B cell (primary cell): ENCODE results near the gene CCL24. TPM values are rescaled to one million over a fixed set of nuclear protein-coding genes. Genes with fewer than 3 reads are reported as not detected.

Experiments
- ATAC-seq: fragments of 200-7000 bp; cut with Tn5 transposase; one replicate; pipeline ENCODE4 v1.10.0; 2021; ENCODE audit warnings: low read depth, mild to moderate bottlenecking, moderate number of reproducible peaks, moderate library complexity
- CTCF ChIA-PET: fragments of 350-600 bp; sonication (Branson Sonifier 250); formaldehyde crosslinking; loops from one replicate; lab custom pipeline; 2021; ENCODE audit warnings: antibody characterized with exemption, inconsistent platforms; lab: Charles Lee
- POLR2A ChIA-PET: fragments of 350-600 bp; sonication (Branson Sonifier 250); formaldehyde crosslinking; loops from one replicate; lab custom pipeline; 2021; ENCODE audit warnings: antibody characterized with exemption; lab: Charles Lee
- DNase-seq: peaks from one replicate; pipeline ENCODE4 v3.0.0; 2013
- H2AFZ ChIP-seq: 2 replicates; pipeline ENCODE4 v1.6.1; 2012; ENCODE audit warnings: mild to moderate bottlenecking, low read depth, low read length; ENCODE audit not compliant: insufficient read depth, poor library complexity, severe bottlenecking
- H3K27ac ChIP-seq, 2 donors: 1 replicate in 1 of 2; 2 replicates in 1 of 2; pipeline ENCODE4 v1.5.1; 2012 to 2013; ENCODE audit warnings: low read length in 2 of 2, mild to moderate bottlenecking in 2 of 2, moderate library complexity in 1 of 2
- H3K27me3 ChIP-seq, 4 experiments: fragments of 200-600 bp in 1 of 4; sonication (generic) in 1 of 4; replicated peaks in 1 of 4; 1 replicate in 2 of 4; 2 replicates in 2 of 4; pipeline versions ENCODE4 v1.6.1 to v1.7.0; 2013 to 2016; ENCODE audit warnings: low read length in 3 of 4, mild to moderate bottlenecking in 2 of 4, mixed read lengths in 1 of 4, moderate library complexity in 1 of 4; ENCODE audit not compliant: insufficient read depth in 4 of 4, control insufficient read depth in 3 of 4; ENCODE audit errors: control extremely low read depth in 1 of 4
- H3K36me3 ChIP-seq, 2 experiments: replicated peaks in 1 of 2; 1 replicate in 1 of 2; 2 replicates in 1 of 2; pipeline versions ENCODE4 v1.6.1 to v1.7.1; 2013; ENCODE audit warnings: low read length in 1 of 2; ENCODE audit not compliant: insufficient read depth in 2 of 2, control insufficient read depth in 1 of 2; ENCODE audit errors: control extremely low read depth in 1 of 2, extremely low read depth in 1 of 2
- H3K4me1 ChIP-seq, 2 donors: fragments of 200-600 bp in 1 of 2; sonication (generic) in 1 of 2; 1 replicate in 1 of 2; 2 replicates in 1 of 2; pipeline versions ENCODE4 v1.5.1 to v1.6.1; 2013 to 2017; ENCODE audit warnings: low read length in 2 of 2; ENCODE audit not compliant: control insufficient read depth in 2 of 2, insufficient read depth in 2 of 2
- H3K4me2 ChIP-seq: replicated peaks from 2 replicates; pipeline ENCODE3; 2012; ENCODE audit warnings: mild to moderate bottlenecking, low read depth, low read length; ENCODE audit not compliant: poor library complexity, severe bottlenecking
- H3K4me3 ChIP-seq, 5 experiments: fragments of 200-600 bp in 1 of 5; sonication (generic) in 1 of 5; 1 replicate in 3 of 5; 2 replicates in 2 of 5; pipeline versions ENCODE4 v1.5.1 to v1.7.0; 2011 to 2016; ENCODE audit warnings: low read length in 4 of 5, mild to moderate bottlenecking in 4 of 5, low read depth in 2 of 5, control low read depth in 1 of 5, moderate library complexity in 1 of 5; ENCODE audit not compliant: insufficient read depth in 1 of 5; ENCODE audit errors: control extremely low read depth in 1 of 5, extremely low read depth in 1 of 5
- H3K79me2 ChIP-seq: fragments of 200-600 bp; sonication (generic); one replicate; pipeline ENCODE4 v1.6.0; 2016; ENCODE audit warnings: low read length; ENCODE audit not compliant: control insufficient read depth, insufficient read depth
- H3K9ac ChIP-seq: fragments of 200-600 bp; sonication (generic); 2 replicates; pipeline ENCODE4 v1.6.1; 2017; ENCODE audit warnings: mild to moderate bottlenecking, low read length, moderate library complexity
- H3K9me3 ChIP-seq, 3 donors: one replicate each; pipeline versions ENCODE4 v1.6.1 to v1.7.1; 2013; ENCODE audit warnings: low read length in 2 of 3; ENCODE audit not compliant: control insufficient read depth in 2 of 3, insufficient read depth in 1 of 3; ENCODE audit errors: control extremely low read depth in 1 of 3
- H4K20me1 ChIP-seq: 2 replicates; pipeline ENCODE4 v1.6.0; 2012; ENCODE audit warnings: mild to moderate bottlenecking, low read length; ENCODE audit not compliant: insufficient read depth, control insufficient read depth, poor library complexity, severe bottlenecking
- H3K27ac Mint-ChIP-seq: one replicate; pipeline ENCODE4 v1.8.0; 2021; ENCODE audit warnings: mixed read lengths
- H3K27me3 Mint-ChIP-seq: one replicate; pipeline ENCODE4 v1.8.0; 2021; ENCODE audit warnings: mixed read lengths
- H3K4me1 Mint-ChIP-seq: one replicate; pipeline ENCODE4 v1.8.0; 2021; ENCODE audit warnings: mixed read lengths
- H3K4me3 Mint-ChIP-seq: one replicate; pipeline ENCODE4 v1.8.0; 2021; ENCODE audit warnings: mixed read lengths
- H3K9me3 Mint-ChIP-seq: one replicate; pipeline ENCODE4 v1.8.0; 2022; ENCODE audit warnings: mixed read lengths; ENCODE audit not compliant: insufficient read depth
- CTCF ChIP-seq: fragments of 200-600 bp; IDR thresholded peaks from one replicate; pipeline ENCODE4 v1.8.0; 2022; ENCODE audit warnings: antibody characterized with exemption, mild to moderate bottlenecking
- EZH2 ChIP-seq: IDR thresholded peaks from 2 replicates; pipeline ENCODE4 v1.6.1; 2012; ENCODE audit warnings: borderline replicate concordance, low read depth, mild to moderate bottlenecking, moderate library complexity, low read length; ENCODE audit not compliant: insufficient read depth, poor library complexity, severe bottlenecking
- WGBS: methylation state at CpG from one replicate; pipeline ENCODE4 v1.1.5; 2013; ENCODE audit warnings: missing lambda C conversion rate; ENCODE audit not compliant: insufficient coverage; 5-methylcytosine and 5-hydroxymethylcytosine counted together
- intact Hi-C: fragments of 100-400 bp; cut with micrococcal nuclease; formaldehyde crosslinking; loops from one replicate; pipeline ENCODE4 v1.10.0; 2022
- polyA plus RNA-seq: library from polyadenylated mRNA; depleted of rRNA; stranded (reverse); fragments of >200 nt; gene quantifications from 2 replicates; pipeline ENCODE4 v1.2.3, GENCODE V29; 2012
- total RNA-seq, 2 donors: library from RNA; stranded (reverse); fragments of 120-200 nt in 1 of 2; gene quantifications; 1 replicate in 1 of 2; 2 replicates in 1 of 2; pipeline versions ENCODE4 v1.2.3 to v1.2.4, GENCODE V29; 2013 to 2022

CCL24 gene
- total and polyA plus RNA-seq, 2 donors (not counting 1 experiment from before 2014, with no cell fraction given), result not detected

GRCh38 chr7:75844158-75844557 is 30.6 kb upstream of the CCL24 start:
- H4K20me1 ChIP-seq, result no peaks in the 10 kb centered on the region
- intact Hi-C loops, result no loop called here
- no peaks in the 10 kb centered on the region for H3K4me1 ChIP-seq
- no peak overlapping the region for H2AFZ ChIP-seq
- DNase-seq (no peak), ATAC-seq (no peak)
- POLR2A ChIA-PET, result no interaction called here
- no peaks in the 10 kb centered on the region for H3K36me3 ChIP-seq
- H3K9me3 ChIP-seq, result no peaks in the 10 kb centered on the region
- Mint-ChIP-seq H3K27me3 (no peaks in the 10 kb centered on the region), H3K4me1 (no peaks in the 10 kb centered on the region), H3K9me3 (no peaks in the 10 kb centered on the region), H3K27ac (no peak overlapping the region), H3K4me3 (no peak overlapping the region)
- no peak overlapping the region for H3K9ac ChIP-seq
- CTCF ChIA-PET, result no interaction called here
- H3K4me2 ChIP-seq, result no peak overlapping the region
- H3K79me2 ChIP-seq, result no peaks in the 10 kb centered on the region
- H3K4me3 ChIP-seq, result no peak overlapping the region
- WGBS, result 100% methylated on average over 1 of the region's 5 CpGs
- TF ChIP-seq CTCF, result no peak
- no peak for TF ChIP-seq EZH2
- no peak overlapping the region for H3K27ac ChIP-seq
- H3K27me3 ChIP-seq, result no peaks in the 10 kb centered on the region

- H3K27me3 Mint-ChIP-seq, result no peaks in the 10 kb centered on the region
- H3K27ac Mint-ChIP-seq, result no peak overlapping the region
- Histone ChIP-seq H3K4me2 (no peak overlapping the region), H3K27ac (no peak overlapping the region), H3K9ac (no peak overlapping the region), H3K36me3 (no peaks in the 10 kb centered on the region), H3K79me2 (no peaks in the 10 kb centered on the region), H3K27me3 (no peaks in the 10 kb centered on the region), H3K9me3 (no peaks in the 10 kb centered on the region), H4K20me1 (no peaks in the 10 kb centered on the region), H2AFZ (no peak overlapping the region), H3K4me3 (no peak overlapping the region), H3K4me1 (no peaks in the 10 kb centered on the region)
- POLR2A ChIA-PET, result no interaction called here
- H3K9me3 Mint-ChIP-seq, result no peaks in the 10 kb centered on the region
- 90% methylated on average over 2 of the region's 9 CpGs for WGBS
- CTCF ChIA-PET, result no interaction called here
- TF ChIP-seq CTCF, result no peak
- no peak for TF ChIP-seq EZH2
- no peak for DNase-seq
- H3K4me3 Mint-ChIP-seq, result no peak overlapping the region
- no peaks in the 10 kb centered on the region for H3K4me1 Mint-ChIP-seq
- no peak for ATAC-seq
- intact Hi-C loops, result no loop called here
Measured at GRCh38 chr7:75843613-75844116, 30.1 kb upstream of the CCL24 start.
